ENCODE data around the gene PCBD1.
"Not testable (repeated sequence)": the region's sequence is repeated elsewhere in the genome, so short reads cannot be mapped to it uniquely, and the experiment has no call there.

PCBD1 gene

DNA sequence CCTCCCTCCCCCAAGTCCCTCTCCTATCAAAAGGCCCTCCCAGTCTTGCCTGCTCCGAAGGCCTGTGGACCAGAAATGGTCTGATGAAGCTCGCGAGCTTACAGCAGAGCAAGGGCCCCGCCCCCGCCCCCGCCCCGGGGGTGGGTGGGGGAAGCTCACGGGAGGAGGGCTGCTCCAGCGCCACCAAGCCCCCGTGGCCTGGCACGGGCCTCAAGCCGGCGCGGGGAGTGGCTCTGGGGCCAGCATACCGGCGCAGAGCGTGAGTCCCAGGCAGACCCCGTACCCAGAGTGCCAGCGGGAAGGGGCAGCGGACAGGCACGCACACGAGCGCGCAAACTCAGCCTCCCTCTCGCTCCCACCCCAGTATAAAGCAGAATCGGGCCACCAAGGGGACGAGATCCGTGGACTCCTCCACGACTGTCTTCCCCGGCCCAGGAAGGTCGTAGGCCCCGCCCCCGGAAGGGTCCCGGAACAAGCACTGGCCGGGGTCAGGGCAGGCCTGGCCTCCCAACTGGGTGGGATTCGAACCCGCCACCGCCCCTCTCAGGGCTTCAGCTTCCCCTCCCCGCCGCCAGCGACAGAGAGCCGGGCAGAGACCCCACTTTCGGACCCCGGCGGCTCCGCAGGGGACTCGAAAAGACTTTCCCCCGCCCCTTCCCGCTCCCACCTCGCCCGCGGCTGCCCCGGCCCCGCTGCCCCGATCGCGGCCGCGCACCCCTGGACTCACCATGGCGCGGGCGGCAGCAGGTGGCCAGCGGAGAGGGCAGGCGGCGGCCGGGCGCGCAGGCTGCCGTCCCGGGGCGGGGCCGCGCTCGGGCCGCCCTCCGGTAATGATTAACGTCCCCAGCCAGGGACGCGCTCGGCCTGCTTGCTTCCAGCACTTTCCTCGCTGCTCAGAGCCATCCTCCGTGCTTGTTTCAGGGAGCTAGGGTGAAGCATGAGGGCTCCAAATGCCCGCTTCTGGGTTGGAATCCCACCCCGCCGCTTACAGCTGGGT, at the start of gene PCBD1:
Gene PCBD1 (minus strand): TSS at position 762 of the 997 bp plus-strand sequence. CDS start 32 bp downstream, at position 730.
- no peak for DNase-seq

GRCh38 chr10:70937661-70938060, 49.3 kb upstream of the PCBD1 start:
- no peak for DNase-seq

DNA sequence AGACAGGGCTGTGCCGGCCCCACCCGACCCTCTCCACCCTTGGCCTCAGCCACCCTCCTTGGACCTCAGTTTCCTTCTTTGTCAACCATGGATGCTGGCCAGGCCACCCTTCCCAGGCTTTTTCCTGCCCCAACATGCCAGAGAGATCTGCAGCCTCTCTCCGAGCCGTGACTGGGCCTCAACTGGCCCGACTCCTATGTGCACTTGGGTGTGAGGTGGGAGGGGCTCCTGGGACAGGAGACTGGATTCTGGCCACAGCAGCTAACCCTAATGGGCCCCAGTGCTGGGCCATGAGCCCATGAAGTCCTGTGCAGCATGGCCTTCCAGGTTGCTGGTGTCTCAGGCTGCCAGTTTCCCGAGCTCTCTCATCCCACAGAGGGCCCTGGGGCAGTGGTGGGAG, 47.7 kb upstream of the PCBD1 start:
- DNase-seq = no peak

DNA sequence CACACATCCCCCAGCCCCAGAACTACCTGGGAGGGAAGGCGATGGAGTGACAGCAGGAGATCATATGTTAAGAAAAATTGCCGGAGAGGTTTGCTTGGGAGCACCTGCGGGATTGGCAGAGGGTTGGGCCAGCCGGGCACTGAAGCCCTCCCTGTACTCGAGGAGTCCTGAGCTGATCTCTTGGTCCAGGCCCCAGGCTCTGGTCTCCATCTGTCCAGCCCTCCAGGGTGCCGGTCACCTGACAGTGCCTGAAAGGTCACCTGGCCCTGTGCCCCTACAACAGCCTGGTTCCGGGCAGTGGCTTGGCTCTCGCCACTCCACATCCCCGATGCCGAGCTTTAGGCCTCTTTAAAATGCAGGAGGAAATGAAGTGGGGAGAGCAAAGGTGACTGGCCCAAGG, 47.3 kb upstream of the PCBD1 start:
- DNase-seq = no peak

DNA sequence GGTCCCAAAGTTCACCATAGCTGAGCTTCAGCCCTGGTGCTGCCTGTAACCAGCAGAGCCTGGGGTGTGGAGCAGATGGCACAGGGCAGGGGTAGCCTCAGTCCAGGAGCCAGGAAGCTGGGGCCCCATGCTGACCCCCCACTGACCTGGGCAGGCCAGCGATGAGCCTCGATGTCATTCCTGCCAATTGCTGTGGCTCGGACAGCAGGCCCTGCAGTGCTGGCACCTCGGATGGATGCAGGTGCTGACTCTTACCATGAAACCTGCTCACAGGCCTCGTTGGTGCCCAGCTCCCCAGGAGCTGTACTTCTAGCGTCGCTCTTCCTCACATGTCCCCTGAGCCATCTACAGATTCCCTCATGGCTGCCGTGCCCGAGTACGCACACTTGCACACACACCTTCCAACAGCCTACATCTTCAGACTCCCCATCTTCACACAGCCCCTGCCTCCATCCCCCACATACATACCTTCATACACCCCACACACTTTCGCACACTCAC, 46.8 kb upstream of the PCBD1 start:
- no peak for DNase-seq

DNA sequence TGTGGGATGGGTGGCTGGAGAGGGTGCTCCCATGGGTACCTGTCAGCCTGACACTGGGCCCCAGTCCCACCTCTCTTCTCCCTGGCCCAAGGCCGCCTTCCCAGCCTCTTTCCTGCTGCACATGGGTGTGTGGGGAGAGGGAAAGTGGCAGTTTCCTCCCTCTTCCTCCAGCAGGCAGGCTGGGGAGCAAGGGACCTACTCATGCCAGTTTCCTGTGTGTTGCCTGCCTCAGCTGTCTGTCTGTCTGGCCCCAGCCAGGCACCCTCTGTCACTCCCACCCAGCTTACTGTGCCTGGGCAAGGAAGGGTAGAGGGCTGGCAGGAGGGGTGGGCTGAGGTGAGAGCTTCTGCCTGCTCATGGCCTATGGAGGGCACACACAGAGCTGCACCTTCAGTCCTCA, 46.3 kb upstream of the PCBD1 start:
- DNase-seq = no peak

DNA sequence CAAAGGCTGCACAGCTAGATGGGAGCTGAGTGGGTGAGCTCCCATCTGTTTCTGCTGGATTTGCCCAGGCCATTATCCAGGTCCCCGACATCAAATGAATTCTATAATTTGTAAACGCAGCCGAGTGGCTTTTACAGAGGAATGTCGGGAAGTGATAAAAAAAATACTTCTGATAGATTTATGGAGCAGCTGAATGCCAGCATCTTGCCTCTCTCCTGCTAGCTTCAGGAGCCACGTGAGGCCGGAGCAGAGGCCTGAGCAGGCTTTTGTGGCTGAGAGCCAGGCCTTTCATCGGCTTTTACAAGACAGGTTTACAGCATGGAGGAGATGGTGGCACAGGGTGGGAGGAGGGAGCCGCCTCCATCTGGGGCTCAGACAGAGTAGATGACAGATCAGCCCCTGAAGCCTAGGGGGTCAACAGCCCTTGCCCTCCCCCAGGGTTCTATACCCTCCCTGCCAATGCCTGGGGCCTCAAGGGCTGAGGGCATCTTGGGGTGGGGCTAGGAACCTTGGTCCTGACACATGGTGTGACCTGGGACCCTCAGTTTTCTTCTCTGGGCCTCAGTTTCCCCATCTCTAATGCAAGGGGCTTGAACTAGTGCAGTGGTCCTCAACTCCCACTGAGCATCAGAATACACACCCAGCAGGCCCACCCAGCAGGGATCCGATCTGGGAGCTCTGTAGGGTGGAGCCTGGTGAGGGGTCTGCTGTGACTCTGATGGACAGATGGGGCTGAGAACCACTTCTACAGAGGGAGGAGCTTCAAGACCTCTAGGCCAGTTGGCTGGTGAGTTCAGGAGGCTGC, 44.2 kb upstream of the PCBD1 start:
- DNase-seq = no peak

GRCh38 chr10:70931168-70931815, 42.9 kb upstream of the PCBD1 start:
- no peak for DNase-seq

GRCh38 chr10:70930263-70931000, 42.1 kb upstream of the PCBD1 start:
- DNase-seq = no peak

DNA sequence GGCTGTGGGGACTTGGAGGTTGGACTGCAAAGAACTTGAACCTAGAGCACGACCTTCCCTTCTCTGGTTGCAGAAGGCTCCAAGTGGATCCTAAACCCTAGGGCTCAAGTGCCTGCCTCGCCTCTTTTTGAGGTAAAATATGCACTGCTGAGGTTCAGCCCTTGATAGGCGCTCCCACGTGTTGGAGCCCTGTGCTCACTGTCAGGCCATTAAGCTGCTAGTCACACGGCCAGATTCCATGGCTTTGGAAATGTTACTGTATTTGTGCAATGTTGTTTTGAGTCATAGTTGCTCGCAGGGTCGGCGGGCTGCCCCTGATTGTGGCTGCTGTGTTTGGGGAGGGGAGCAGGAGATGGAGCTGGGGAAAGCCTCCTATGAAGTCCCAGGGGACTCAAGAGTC, 39.8 kb upstream of the PCBD1 start:
- DNase-seq = no peak

GRCh38 chr10:70927189-70927943, 39.0 kb upstream of the PCBD1 start:
- DNase-seq = no peak

DNA sequence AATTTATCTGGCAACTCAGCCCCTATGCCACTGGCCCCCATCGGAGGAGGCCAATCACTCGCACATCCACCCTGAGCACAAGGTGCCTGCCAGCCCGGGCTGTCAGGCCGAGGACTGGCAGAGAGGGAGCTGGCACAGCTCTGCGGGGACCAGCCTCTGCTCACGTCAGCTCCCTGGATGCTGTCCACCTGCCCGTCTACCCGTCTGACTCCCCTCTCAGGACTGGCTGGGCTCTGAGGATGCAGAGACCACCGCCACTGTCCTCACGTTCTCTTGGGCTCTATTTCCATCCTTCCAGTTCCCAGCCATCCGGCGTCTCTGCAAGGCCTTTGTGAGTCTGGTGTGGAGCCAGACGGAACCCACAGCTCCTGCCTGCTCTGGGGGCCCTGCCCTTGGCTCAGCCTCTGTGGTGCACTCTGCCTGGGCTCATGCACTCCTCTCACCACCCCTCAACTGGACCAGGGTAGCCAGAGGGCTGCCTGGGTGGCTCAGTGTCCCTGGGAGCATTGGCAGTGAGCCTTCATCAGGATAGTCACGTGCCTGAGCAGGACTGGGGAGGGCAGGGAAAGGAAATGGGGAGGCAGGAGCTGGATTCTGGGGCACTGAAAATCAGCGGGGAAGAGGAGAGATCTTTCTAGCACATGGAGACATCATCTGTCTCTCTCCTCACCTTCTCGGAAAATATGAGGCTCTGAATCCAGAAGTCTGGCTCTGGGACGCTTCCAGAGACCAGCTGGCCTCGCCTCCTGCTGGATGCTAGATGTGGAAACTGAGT, 38.0 kb upstream of the PCBD1 start:
- DNase-seq = no peak

DNA sequence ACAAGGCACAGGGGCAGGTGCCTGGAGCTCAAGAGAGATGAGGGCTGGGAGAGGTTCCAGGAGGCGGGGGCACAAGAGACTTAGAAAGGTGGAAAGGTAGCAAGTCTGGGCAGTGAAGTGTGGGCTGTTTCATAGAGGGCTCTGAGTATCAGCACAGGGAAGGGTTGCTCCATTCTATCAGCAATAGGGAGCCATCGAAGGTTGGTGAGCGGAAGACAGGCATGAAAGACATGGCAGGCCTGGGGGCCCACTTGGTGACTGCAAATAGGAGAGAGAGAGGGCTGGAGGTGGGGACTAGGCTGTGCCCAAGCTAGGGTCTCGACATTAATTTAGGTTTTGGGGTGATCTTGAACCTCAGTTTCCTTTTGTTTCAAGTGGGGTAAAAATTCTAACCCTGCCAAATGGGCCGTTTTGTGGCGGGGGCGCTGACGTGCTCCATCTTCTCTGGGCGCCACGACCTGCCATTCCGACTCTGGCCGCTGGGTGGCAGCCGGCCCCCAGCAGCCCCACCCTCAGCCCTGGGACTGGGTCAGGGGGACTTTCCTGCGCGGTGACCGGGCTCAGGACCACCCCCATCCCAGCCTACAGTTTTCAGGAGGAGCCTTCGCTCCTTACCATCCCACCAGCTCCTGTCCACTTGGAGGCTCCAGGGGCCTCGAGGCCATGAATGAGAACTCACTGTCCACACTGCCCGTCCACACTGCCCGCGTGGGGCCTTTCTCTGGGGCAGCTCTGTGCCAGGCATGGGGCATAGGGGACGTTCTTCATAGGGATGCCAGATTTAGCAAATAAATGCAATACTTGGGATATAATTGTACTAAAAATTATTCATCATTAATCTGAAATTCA, 37.2 kb upstream of the PCBD1 start:
- no peak for DNase-seq

DNA sequence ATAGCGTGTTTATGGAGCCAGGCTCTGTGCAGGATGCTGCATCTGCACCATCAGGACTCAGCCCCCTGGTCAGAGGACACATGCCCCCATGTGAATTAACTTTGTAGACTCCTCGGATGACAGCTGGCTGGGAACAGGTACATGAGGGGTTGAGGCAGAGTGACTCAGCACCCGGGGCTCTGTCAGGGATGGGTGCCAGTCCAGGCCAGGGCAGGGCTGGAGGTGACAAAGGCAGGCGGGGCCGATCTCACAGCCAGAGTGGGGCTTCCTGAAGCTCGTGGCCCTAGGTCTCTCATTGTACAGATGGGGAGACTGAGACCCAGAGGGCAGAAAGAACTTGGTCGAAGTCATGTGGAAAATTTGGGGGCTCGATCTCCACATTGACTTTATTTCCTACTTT, 35.3 kb upstream of the PCBD1 start:
- DNase-seq = no peak

GRCh38 chr10:70921285-70921684, 32.9 kb upstream of the PCBD1 start:
- DNase-seq = no peak

GRCh38 chr10:70920519-70920918, 32.2 kb upstream of the PCBD1 start:
- no peak for DNase-seq

- DNase-seq = not testable (repeated sequence)
Observed at GRCh38 chr10:70919906-70920305, 31.5 kb upstream of the PCBD1 start.

DNA sequence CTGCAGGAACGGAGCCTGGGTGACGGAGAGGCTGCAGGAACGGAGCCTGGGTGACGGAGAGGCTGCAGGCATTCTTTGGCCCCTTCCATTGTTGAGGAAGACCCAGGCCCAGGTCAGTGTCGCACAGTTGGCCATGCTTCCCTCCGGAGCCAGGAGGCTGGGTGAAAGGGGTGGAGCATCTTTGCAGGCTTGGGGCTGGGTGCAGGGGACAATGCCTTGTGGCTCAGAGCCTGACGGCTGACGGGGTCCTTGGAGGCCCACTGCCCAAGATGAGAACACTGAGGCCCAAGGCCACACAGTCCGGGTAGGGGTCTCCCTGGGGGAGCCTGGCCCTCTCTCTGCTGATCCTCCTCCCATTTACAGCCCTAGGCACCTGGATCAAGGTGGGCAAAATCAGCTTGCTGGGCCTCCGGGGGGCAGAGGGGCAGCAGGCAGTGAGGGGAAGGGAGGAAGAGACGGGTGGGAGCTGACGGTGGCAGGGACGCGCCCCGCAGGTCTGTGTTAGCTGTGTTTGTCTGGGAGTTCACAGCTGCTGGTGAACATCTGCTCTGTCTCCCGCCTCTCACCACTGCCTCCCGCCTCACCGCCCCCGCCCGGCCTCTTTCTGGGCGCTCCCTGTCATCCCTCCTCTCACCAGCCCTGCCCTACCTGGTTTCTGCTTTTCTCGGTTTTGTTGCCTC, 30.6 kb upstream of the PCBD1 start:
- DNase-seq = no peak

GRCh38 chr10:70917635-70918034, 29.3 kb upstream of the PCBD1 start:
- DNase-seq = no peak

Measured in NCI-H446 treated with DMSO at 0.1 percent for 48 hours (cell line).